Liver (tissue), 9 donors: ENCODE data around the gene PDLIM5. TPM values are rescaled to one million over a fixed set of nuclear protein-coding genes. Genes with fewer than 3 reads are reported as not detected.

Source experiments
- DNase-seq: peaks from one replicate; pipeline ENCODE4 v3.0.0-alpha.2; 2017; ENCODE audit warnings: low spot score
- H3K27ac ChIP-seq, 2 donors: one replicate each; pipeline ENCODE4 v1.7.0; 2013; ENCODE audit warnings: inconsistent platforms in 2 of 2, low read length in 2 of 2, control low read depth in 1 of 2, low read depth in 1 of 2, mild to moderate bottlenecking in 1 of 2
- H3K27me3 ChIP-seq, 4 donors: one replicate each; pipeline versions ENCODE4 v1.6.1 to v1.7.0; 2013; ENCODE audit warnings: low read length in 3 of 4, inconsistent platforms in 1 of 4, mild to moderate bottlenecking in 1 of 4, moderate library complexity in 1 of 4; ENCODE audit not compliant: control insufficient read depth in 4 of 4, insufficient read depth in 4 of 4
- H3K36me3 ChIP-seq, 4 donors: one replicate each; pipeline versions ENCODE4 v1.6.1 to v1.7.0; 2013; ENCODE audit warnings: low read length in 3 of 4, mild to moderate bottlenecking in 3 of 4, low read depth in 1 of 4, moderate library complexity in 1 of 4; ENCODE audit not compliant: control insufficient read depth in 4 of 4, insufficient read depth in 3 of 4
- H3K4me1 ChIP-seq, 4 donors: one replicate each; pipeline versions ENCODE4 v1.6.1 to v1.7.0; 2013; ENCODE audit warnings: low read length in 3 of 4, mild to moderate bottlenecking in 3 of 4, moderate library complexity in 1 of 4; ENCODE audit not compliant: control insufficient read depth in 4 of 4, insufficient read depth in 4 of 4
- H3K4me3 ChIP-seq, 3 donors: one replicate each; pipeline versions ENCODE4 v1.6.1 to v1.7.0; 2013; ENCODE audit warnings: low read length in 3 of 3, control low read depth in 1 of 3, low read depth in 1 of 3, mild to moderate bottlenecking in 1 of 3
- H3K9ac ChIP-seq, 2 donors: one replicate each; pipeline ENCODE4 v1.7.0; 2013; ENCODE audit warnings: low read length in 2 of 2, mild to moderate bottlenecking in 2 of 2, moderate library complexity in 2 of 2, control low read depth in 1 of 2, low read depth in 1 of 2
- H3K9me3 ChIP-seq, 4 donors: one replicate each; pipeline versions ENCODE4 v1.6.1 to v1.7.0; 2013; ENCODE audit warnings: low read length in 3 of 4; ENCODE audit not compliant: control insufficient read depth in 4 of 4
- ATF3 ChIP-seq: IDR thresholded peaks from 2 replicates; pipeline ENCODE4 v1.6.1; 2016; ENCODE audit warnings: antibody characterized with exemption
- CTCF ChIP-seq: fragments of 150-350 bp; IDR thresholded peaks from 2 replicates; pipeline ENCODE4 v1.5.1; 2017; ENCODE audit warnings: improper control_type of control experiment, low read depth, low read length; ENCODE audit not compliant: missing input control
- EGR1 ChIP-seq, 2 donors: IDR thresholded peaks; 2 replicates each; pipeline ENCODE4 v1.6.1; 2016 to 2018; ENCODE audit warnings: antibody characterized with exemption in 2 of 2, low read depth in 2 of 2
- FOXA1 ChIP-seq: IDR thresholded peaks from 2 replicates; pipeline ENCODE4 v1.6.1; 2016; ENCODE audit warnings: antibody characterized with exemption
- FOXA2 ChIP-seq: IDR thresholded peaks from 2 replicates; pipeline ENCODE4 v1.6.1; 2016; ENCODE audit warnings: antibody characterized with exemption
- GABPA ChIP-seq, 2 donors: IDR thresholded peaks in 1 of 2; conservative IDR thresholded peaks in 1 of 2; 2 replicates each; pipeline ENCODE4 v1.6.1; 2016; ENCODE audit warnings: antibody characterized with exemption in 2 of 2, mild to moderate bottlenecking in 1 of 2, moderate library complexity in 1 of 2
- HNF4A ChIP-seq, 2 donors: conservative IDR thresholded peaks; 2 replicates each; pipeline ENCODE4 v1.6.1; 2016; ENCODE audit warnings: antibody characterized with exemption in 2 of 2, mild to moderate bottlenecking in 2 of 2
- HNF4G ChIP-seq: IDR thresholded peaks from 2 replicates; pipeline ENCODE4 v1.6.1; 2016; ENCODE audit warnings: antibody characterized with exemption
- JUND ChIP-seq, 2 donors: IDR thresholded peaks; 2 replicates each; pipeline ENCODE4 v1.6.1; 2016; ENCODE audit warnings: antibody characterized with exemption in 2 of 2
- NR2F2 ChIP-seq: IDR thresholded peaks from 2 replicates; pipeline ENCODE4 v1.6.1; 2016; ENCODE audit warnings: antibody characterized with exemption
- RAD21 ChIP-seq, 2 donors: IDR thresholded peaks; 2 replicates each; pipeline ENCODE4 v1.6.1; 2016; ENCODE audit warnings: antibody characterized with exemption in 2 of 2, mild to moderate bottlenecking in 2 of 2
- RXRA ChIP-seq, 2 donors: IDR thresholded peaks; 2 replicates each; pipeline ENCODE4 v1.6.1; 2017 to 2018; ENCODE audit warnings: antibody characterized with exemption in 2 of 2, mild to moderate bottlenecking in 1 of 2
- SP1 ChIP-seq: IDR thresholded peaks from 2 replicates; pipeline ENCODE4 v1.6.1; 2018; ENCODE audit warnings: antibody characterized with exemption, mild to moderate bottlenecking
- TAF1 ChIP-seq: conservative IDR thresholded peaks from 2 replicates; pipeline ENCODE4 v1.6.1; 2016; ENCODE audit warnings: antibody characterized with exemption, mild to moderate bottlenecking
- YY1 ChIP-seq: IDR thresholded peaks from 2 replicates; pipeline ENCODE4 v1.6.1; 2016; ENCODE audit warnings: antibody characterized with exemption, mild to moderate bottlenecking
- WGBS: extraction: QIAGEN DNeasy Blood & Tissue Kit; methylation state at CpG from one replicate; pipeline ENCODE4 v1.1.7; 2013; 5-methylcytosine and 5-hydroxymethylcytosine counted together
- polyA plus RNA-seq, 2 donors: library from polyadenylated mRNA; stranded (reverse) in 1 of 2; unstranded in 1 of 2; fragments of 200-250 nt in 1 of 2; fragments of >200 nt in 1 of 2; fragmentation: Nextera tagmentation in 1 of 2; extraction: Ambion mirVana in 1 of 2; gene quantifications; one replicate each; pipeline versions ENCODE4 v1.2.1 to v1.2.3, GENCODE V29; 2013 to 2015
- total RNA-seq, 2 donors: library from RNA; depleted of rRNA; stranded (reverse); fragments of >200 nt; gene quantifications; one replicate each; pipeline ENCODE4 v1.2.3, GENCODE V29; 2014
- TF ChIP-seq, protein P1 (sequence below): IDR thresholded peaks from 2 replicates; pipeline ENCODE4 v1.6.1; 2016; ENCODE audit warnings: antibody characterized with exemption, mild to moderate bottlenecking
- donor health status: healthy.
- donor health status: healthy.
- donor health status: healthy.
- donor health status: healthy.
- donor health status: healthy.

The PDLIM5 gene
- total and polyA plus RNA-seq, 4 donors: 19.1 to 114 (median 67.8) TPM

DNA sequence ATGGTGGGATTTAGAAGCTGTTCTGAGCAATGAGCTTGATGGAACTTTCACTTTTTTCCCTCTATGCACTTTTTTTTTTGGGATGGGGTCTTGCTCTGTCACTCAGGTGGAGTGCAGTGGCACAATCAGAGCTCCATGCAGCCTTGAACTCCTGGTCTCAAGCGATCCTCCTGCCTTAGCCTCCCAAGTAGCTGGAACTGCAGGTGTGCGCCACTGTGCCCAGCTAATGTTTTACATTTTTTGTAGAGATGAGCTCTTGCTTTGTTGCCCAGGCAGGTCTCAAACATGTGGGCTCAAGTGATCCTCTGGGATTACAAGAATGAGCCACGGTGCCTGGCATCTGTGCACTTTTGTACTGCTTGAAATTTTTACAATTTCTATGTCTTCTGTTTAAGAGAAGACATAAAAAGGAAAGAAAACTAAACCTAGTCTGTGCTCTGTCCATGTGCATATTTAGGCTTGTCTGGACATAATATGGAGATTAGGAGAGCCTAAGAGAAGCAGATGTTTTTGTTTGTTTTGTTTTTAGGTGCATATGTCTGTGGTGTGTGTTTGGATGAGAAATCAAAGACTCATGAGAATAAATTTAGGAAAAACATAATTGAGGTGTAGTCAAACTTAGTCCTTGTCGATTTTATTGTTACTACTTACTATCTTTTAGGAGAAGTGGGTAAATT is 16.5 kb downstream of the PDLIM5 start:
- no peak overlapping the region for H3K9ac ChIP-seq
- TF ChIP-seq RXRA (IDR thresholded peaks at IDR 0.05) (no peak), NR2F2 (no peak), CTCF (no peak), TAF1 (no peak), GABPA (IDR thresholded peaks at IDR 0.05 in 1 of 2, conservative IDR thresholded peaks at IDR 0.05 in 1 of 2) (no peak), JUND (IDR thresholded peaks at IDR 0.05) (no peak), FOXA1 (no peak), FOXA2 (no peak)
- TF ChIP-seq, protein P1, sequence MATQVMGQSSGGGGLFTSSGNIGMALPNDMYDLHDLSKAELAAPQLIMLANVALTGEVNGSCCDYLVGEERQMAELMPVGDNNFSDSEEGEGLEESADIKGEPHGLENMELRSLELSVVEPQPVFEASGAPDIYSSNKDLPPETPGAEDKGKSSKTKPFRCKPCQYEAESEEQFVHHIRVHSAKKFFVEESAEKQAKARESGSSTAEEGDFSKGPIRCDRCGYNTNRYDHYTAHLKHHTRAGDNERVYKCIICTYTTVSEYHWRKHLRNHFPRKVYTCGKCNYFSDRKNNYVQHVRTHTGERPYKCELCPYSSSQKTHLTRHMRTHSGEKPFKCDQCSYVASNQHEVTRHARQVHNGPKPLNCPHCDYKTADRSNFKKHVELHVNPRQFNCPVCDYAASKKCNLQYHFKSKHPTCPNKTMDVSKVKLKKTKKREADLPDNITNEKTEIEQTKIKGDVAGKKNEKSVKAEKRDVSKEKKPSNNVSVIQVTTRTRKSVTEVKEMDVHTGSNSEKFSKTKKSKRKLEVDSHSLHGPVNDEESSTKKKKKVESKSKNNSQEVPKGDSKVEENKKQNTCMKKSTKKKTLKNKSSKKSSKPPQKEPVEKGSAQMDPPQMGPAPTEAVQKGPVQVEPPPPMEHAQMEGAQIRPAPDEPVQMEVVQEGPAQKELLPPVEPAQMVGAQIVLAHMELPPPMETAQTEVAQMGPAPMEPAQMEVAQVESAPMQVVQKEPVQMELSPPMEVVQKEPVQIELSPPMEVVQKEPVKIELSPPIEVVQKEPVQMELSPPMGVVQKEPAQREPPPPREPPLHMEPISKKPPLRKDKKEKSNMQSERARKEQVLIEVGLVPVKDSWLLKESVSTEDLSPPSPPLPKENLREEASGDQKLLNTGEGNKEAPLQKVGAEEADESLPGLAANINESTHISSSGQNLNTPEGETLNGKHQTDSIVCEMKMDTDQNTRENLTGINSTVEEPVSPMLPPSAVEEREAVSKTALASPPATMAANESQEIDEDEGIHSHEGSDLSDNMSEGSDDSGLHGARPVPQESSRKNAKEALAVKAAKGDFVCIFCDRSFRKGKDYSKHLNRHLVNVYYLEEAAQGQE: no peak
- H3K27me3 ChIP-seq: no peaks in the 10 kb centered on the region
- no peaks in the 10 kb centered on the region for H3K36me3 ChIP-seq
- no peak overlapping the region for H3K27ac ChIP-seq
- H3K4me3 ChIP-seq: no peak overlapping the region
- H3K9me3 ChIP-seq: no peaks in the 10 kb centered on the region
- peaks cover 9 to 41% (median 26%) of the 10 kb centered on the region in 4 donors for H3K4me1 ChIP-seq
- 94% methylated on average over 4 of the region's 4 CpGs for WGBS
- no peak for DNase-seq

GRCh38 chr4:94469221-94469784 is 17.6 kb downstream of the PDLIM5 start:
- Histone ChIP-seq H3K4me1 (peaks cover 11 to 44% (median 32%) of the 10 kb centered on the region in 4 donors), H3K4me3 (no peak overlapping the region)
- 49% methylated on average over 1 of the region's 1 CpG for WGBS

DNA sequence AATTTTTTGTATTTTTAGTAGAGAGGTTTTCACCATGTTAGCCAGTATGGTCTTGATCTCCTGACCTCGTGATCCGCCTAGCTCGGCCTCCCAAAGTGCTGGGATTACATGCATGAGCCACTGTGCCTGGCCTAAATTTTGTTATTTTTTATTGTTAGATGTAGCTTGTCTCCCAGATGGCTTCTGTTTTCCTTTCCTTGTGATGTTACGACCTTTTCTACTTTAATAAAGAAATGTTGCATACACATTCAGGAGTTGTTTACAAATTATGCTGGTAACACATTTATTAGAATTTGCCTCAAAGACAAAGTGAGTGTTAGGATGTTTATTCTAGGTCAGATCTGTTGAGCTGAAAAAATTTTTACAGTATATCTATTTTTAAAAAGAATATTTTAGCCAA is 18.4 kb downstream of the PDLIM5 start:
- 94% methylated on average over 4 of the region's 4 CpGs for WGBS
- Histone ChIP-seq H3K4me1 (peaks cover 15 to 46% (median 37%) of the 10 kb centered on the region in 4 donors), H3K36me3 (no peaks in the 10 kb centered on the region), H3K9ac (no peak overlapping the region), H3K27ac (no peak overlapping the region), H3K4me3 (no peak overlapping the region), H3K9me3 (no peaks in the 10 kb centered on the region), H3K27me3 (no peaks in the 10 kb centered on the region)
- DNase-seq: no peak
- TF ChIP-seq GABPA (IDR thresholded peaks at IDR 0.05 in 1 of 2, conservative IDR thresholded peaks at IDR 0.05 in 1 of 2) (no peak), NR2F2 (no peak), FOXA1 (no peak), JUND (IDR thresholded peaks at IDR 0.05) (no peak), YY1 (no peak), TAF1 (no peak), HNF4A (conservative IDR thresholded peaks at IDR 0.05) (no peak), RAD21 (IDR thresholded peaks at IDR 0.05) (no peak), ATF3 (no peak), SP1 (no peak), HNF4G (no peak), EGR1 (IDR thresholded peaks at IDR 0.05; ENCODE audit: low read depth in 2 of 2) (no peak)
- TF ChIP-seq, protein P1: no peak

More at GRCh38 chr4:94469221-94469784, 17.6 kb downstream of the PDLIM5 start:
- no peaks in the 10 kb centered on the region for H3K27me3 ChIP-seq
- H3K36me3 ChIP-seq: no peaks in the 10 kb centered on the region
- H3K9ac ChIP-seq: no peak overlapping the region
- TF ChIP-seq HNF4G (no peak), TAF1 (no peak), JUND (IDR thresholded peaks at IDR 0.05) (no peak), GABPA (IDR thresholded peaks at IDR 0.05 in 1 of 2, conservative IDR thresholded peaks at IDR 0.05 in 1 of 2) (no peak), RAD21 (IDR thresholded peaks at IDR 0.05) (no peak), NR2F2 (no peak)
- no peak overlapping the region for H3K27ac ChIP-seq
- DNase-seq: no peak
- no peaks in the 10 kb centered on the region for H3K9me3 ChIP-seq
